ENCODE measurements around the gene PYDC1. TPM values are rescaled to one million over a fixed set of nuclear protein-coding genes. Genes with fewer than 3 reads are reported as not detected.

Gene PYDC1
- total and polyA plus RNA-seq, 2 of the 13 experiments (the other 11 are each of a cell fraction or from before 2014, with no cell fraction given) = not detected

DNA sequence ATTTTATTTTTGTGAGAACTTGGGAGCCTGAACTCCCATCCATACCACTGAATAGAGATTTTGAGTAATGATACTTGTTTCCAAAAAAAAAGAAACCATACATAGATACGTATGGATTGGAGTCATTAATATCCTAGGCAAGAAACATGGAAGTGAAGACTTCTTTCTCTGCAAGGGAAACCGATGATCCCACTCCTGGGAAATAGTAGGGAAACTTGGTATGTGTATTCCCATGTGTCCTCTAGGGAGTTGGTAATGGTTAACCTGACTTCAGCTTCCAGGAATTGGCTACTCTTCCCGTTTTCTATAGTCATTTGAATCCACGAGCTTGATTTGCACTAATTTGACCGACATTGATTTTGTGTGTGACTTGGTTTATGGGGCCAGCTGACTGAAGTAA, 31.6 kb downstream of the PYDC1 start:
- Histone ChIP-seq H3K4me1 (ENCODE audit: insufficient read depth, low read length) (peaks cover 50% of the 10 kb centered on the region), H3K27ac (ENCODE audit: extremely low read length, insufficient read depth, low read length) (no peak overlapping the region), H3K36me3 (replicated peaks in 1 of 2; ENCODE audit: control insufficient read depth in 1 of 2, insufficient read depth in 2 of 2, low read length in 2 of 2) (peaks cover 53 to 85% of the 10 kb centered on the region in 2 experiments), H3K9me3 (ENCODE audit: low read length) (no peaks in the 10 kb centered on the region), H3K79me2 (ENCODE audit: insufficient read depth, low read length) (peaks cover 61% of the 10 kb centered on the region), H4K20me1 (ENCODE audit: insufficient read depth, low read length) (peaks cover 90% of the 10 kb centered on the region), H2AFZ (ENCODE audit: low read length) (no peak overlapping the region), H3K4me3 (replicated peaks in 1 of 3; ENCODE audit: insufficient read depth in 1 of 3, low read depth in 2 of 3, low read length in 3 of 3) (no peak overlapping the region), H3K27me3 (ENCODE audit: control insufficient read depth in 1 of 2, insufficient read depth in 2 of 2, low read length in 2 of 2) (no peaks in the 10 kb centered on the region; a peak in 1 of 5 replicates), H3K4me2 (ENCODE audit: low read depth, low read length) (no peak overlapping the region), H3K9ac (ENCODE audit: insufficient read depth, low read depth, low read length) (no peak overlapping the region)
- ChIA-PET CTCF (ENCODE audit: low intra/inter-chr PET ratio, low total read pairs) (no interaction called here), POLR2A (no interaction called here)
- no peak for ATAC-seq
- intact Hi-C loops (cut with micrococcal nuclease; ENCODE audit: unreplicated experiment) (no loop called here), in situ Hi-C loops (cut with HindIII; ENCODE audit: extremely low pct_ligation_motif_present, low pct_unique_long_range_greater_than_20kb) (no loop called here)
- WGBS (ENCODE audit: low lambda C conversion rate) = 93% methylated on average over 5 of the region's 5 CpGs
- DNase-seq (ENCODE audit: low spot score) = no peak
- TF ChIP-seq PRMT3 (CRISPR knock-in tag; IDR thresholded peaks at IDR 0.05; ENCODE audit: borderline replicate concordance, low read depth) (0 out of 2 replicates have a peak, but pooled peaks have one; percentile 43), SIN3A (IDR thresholded peaks at IDR 0.05; ENCODE audit: borderline replicate concordance, low read depth, low read length) (no peak)
- no TSS peak for BruUV-seq (replicated peaks)
- FAIRE-seq = no peak

- DNase-seq (ENCODE audit: low spot score) (no peak), FAIRE-seq (no peak), ATAC-seq (no peak)
- no peak overlapping the region for H3K27ac ChIP-seq (ENCODE audit: extremely low read length, insufficient read depth, low read length)
- H3K79me2 ChIP-seq (ENCODE audit: insufficient read depth, low read length) = peaks cover 64% of the 10 kb centered on the region
- H3K36me3 ChIP-seq (replicated peaks in 1 of 2; ENCODE audit: control insufficient read depth in 1 of 2, insufficient read depth in 2 of 2, low read length in 2 of 2) = peaks cover 49 to 81% of the 10 kb centered on the region in 2 experiments
- no peaks in the 10 kb centered on the region; a peak in 1 of 5 replicates for H3K27me3 ChIP-seq (ENCODE audit: control insufficient read depth in 1 of 2, insufficient read depth in 2 of 2, low read length in 2 of 2)
- H3K4me1 ChIP-seq (ENCODE audit: insufficient read depth, low read length) = peaks cover 50% of the 10 kb centered on the region
- intact Hi-C loops (cut with micrococcal nuclease; ENCODE audit: unreplicated experiment) (no loop called here), in situ Hi-C loops (cut with HindIII; ENCODE audit: extremely low pct_ligation_motif_present, low pct_unique_long_range_greater_than_20kb) (no loop called here)
- no TSS peak for BruUV-seq (replicated peaks)
- H3K4me2 ChIP-seq (ENCODE audit: low read depth, low read length) = no peak overlapping the region
- no peaks in the 10 kb centered on the region for H3K9me3 ChIP-seq (ENCODE audit: low read length)
- POLR2A ChIA-PET = interaction anchor here (1.2 kb wide), 1 partner anchor 16 kb away, joined by 4 read pairs; no protein-coding TSS in a partner anchor
- H3K9ac ChIP-seq (ENCODE audit: insufficient read depth, low read depth, low read length) = no peak overlapping the region
- H2AFZ ChIP-seq (ENCODE audit: low read length) = no peak overlapping the region
- peaks cover 86% of the 10 kb centered on the region for H4K20me1 ChIP-seq (ENCODE audit: insufficient read depth, low read length)
- H3K4me3 ChIP-seq (replicated peaks in 1 of 3; ENCODE audit: insufficient read depth in 1 of 3, low read depth in 2 of 3, low read length in 3 of 3) = no peak overlapping the region
- CTCF ChIA-PET (ENCODE audit: low intra/inter-chr PET ratio, low total read pairs) = no interaction called here
- WGBS (ENCODE audit: low lambda C conversion rate) = 98% methylated on average over 14 of the region's 14 CpGs
- 0 out of 2 replicates have a peak, but pooled peaks have one; percentile 40 for TF ChIP-seq MTF2 (CRISPR knock-in tag; IDR thresholded peaks at IDR 0.05; ENCODE audit: borderline replicate concordance)
- TF ChIP-seq ZNF713 (CRISPR knock-in tag; IDR thresholded peaks at IDR 0.05) = 0 out of 2 replicates have a peak, but pooled peaks have one; percentile 61
- TF ChIP-seq AGO1 (IDR thresholded peaks at IDR 0.05; ENCODE audit: low read depth, low read length, poor library complexity, severe bottlenecking) = peak; percentile 37
- TF ChIP-seq FOSL2 (CRISPR knock-in tag; IDR thresholded peaks at IDR 0.05) = no peak
- TF ChIP-seq HMGXB4 (CRISPR knock-in tag; IDR thresholded peaks at IDR 0.05; ENCODE audit: borderline replicate concordance in 1 of 2, low read depth in 1 of 2) = no peak
- TF ChIP-seq ZNF160 (CRISPR knock-in tag; IDR thresholded peaks at IDR 0.05) = no peak
- TF ChIP-seq POLR2G (IDR thresholded peaks at IDR 0.05; ENCODE audit: low read depth, low read length) = peak; percentile 42; the same call in 1 of the 2 replicates
- no peak for TF ChIP-seq YEATS2 (CRISPR knock-in tag; IDR thresholded peaks at IDR 0.05; ENCODE audit: borderline replicate concordance)
- no peak for TF ChIP-seq MXI1 (IDR thresholded peaks at IDR 0.05; ENCODE audit: borderline replicate concordance, low read depth, low read length)
- TF ChIP-seq CHCHD3 (CRISPR knock-in tag; IDR thresholded peaks at IDR 0.05) = 0 out of 2 replicates have a peak, but pooled peaks have one; percentile 29
- TF ChIP-seq, protein P1, sequence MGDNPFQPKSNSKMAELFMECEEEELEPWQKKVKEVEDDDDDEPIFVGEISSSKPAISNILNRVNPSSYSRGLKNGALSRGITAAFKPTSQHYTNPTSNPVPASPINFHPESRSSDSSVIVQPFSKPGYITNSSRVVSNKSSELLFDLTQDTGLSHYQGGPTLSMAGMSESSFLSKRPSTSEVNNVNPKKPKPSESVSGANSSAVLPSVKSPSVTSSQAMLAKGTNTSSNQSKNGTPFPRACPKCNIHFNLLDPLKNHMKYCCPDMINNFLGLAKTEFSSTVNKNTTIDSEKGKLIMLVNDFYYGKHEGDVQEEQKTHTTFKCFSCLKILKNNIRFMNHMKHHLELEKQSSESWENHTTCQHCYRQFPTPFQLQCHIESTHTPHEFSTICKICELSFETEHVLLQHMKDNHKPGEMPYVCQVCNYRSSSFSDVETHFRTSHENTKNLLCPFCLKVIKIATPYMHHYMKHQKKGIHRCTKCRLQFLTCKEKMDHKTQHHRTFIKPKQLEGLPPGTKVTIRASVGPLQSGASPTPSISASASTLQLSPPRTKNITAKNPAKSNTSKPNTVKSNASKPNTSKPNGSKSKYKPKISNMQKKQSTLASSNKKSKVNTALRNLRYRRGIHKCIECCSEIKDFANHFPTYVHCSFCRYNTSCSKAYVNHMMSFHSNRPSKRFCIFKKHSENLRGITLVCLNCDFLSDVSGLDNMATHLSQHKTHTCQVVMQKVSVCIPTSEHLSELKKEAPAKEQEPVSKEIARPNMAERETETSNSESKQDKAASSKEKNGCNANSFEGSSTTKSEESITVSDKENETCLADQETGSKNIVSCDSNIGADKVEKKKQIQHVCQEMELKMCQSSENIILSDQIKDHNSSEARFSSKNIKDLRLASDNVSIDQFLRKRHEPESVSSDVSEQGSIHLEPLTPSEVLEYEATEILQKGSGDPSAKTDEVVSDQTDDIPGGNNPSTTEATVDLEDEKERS (CRISPR knock-in tag; IDR thresholded peaks at IDR 0.05) = 0 out of 2 replicates have a peak, but pooled peaks have one; percentile 47
These were observed 32.0 kb downstream of the PYDC1 start for GRCh38 chr16:31184888-31185287.

Measured in HepG2 (cell line).